ENCODE results near the gene FMO5.
"Not testable (repeated sequence)": the region's sequence is repeated elsewhere in the genome, so short reads cannot be mapped to it uniquely, and the experiment has no call there.

Gene FMO5

GRCh38 chr1:147238925-147239820 is 14.0 kb upstream of the FMO5 start:
- no peak for DNase-seq (ENCODE audit: low read depth)

- no peak for DNase-seq (ENCODE audit: low read depth)
Measured at GRCh38 chr1:147238053-147238902, 13.1 kb upstream of the FMO5 start.

GRCh38 chr1:147236959-147237791 is 12.0 kb upstream of the FMO5 start:
- no peak for DNase-seq (ENCODE audit: low read depth)

GRCh38 chr1:147236448-147236847 is 11.3 kb upstream of the FMO5 start:
- no peak for DNase-seq (ENCODE audit: low read depth)

GRCh38 chr1:147235822-147236221 is 10.7 kb upstream of the FMO5 start:
- DNase-seq (ENCODE audit: low read depth) = no peak

- not testable (repeated sequence) for DNase-seq (ENCODE audit: low read depth)
Measured at GRCh38 chr1:147233903-147234302, 8.8 kb upstream of the FMO5 start.

GRCh38 chr1:147231032-147231431 is 5.9 kb upstream of the FMO5 start:
- not testable (repeated sequence) for DNase-seq (ENCODE audit: low read depth)

GRCh38 chr1:147223740-147224615 is 1.2 kb downstream of the FMO5 start:
- DNase-seq (ENCODE audit: low read depth) = no peak

- DNase-seq (ENCODE audit: low read depth) = no peak
Measured at GRCh38 chr1:147218606-147219005, 6.5 kb downstream of the FMO5 start.

GRCh38 chr1:147217141-147217540 is 8.0 kb downstream of the FMO5 start:
- no peak for DNase-seq (ENCODE audit: low read depth)

GRCh38 chr1:147216124-147216523 is 9.0 kb downstream of the FMO5 start:
- no peak for DNase-seq (ENCODE audit: low read depth)

GRCh38 chr1:147215540-147215916 is 9.6 kb downstream of the FMO5 start:
- no peak for DNase-seq (ENCODE audit: low read depth)

- no peak for DNase-seq (ENCODE audit: low read depth)
Measured at GRCh38 chr1:147214842-147215539, 10.1 kb downstream of the FMO5 start.

- DNase-seq (ENCODE audit: low read depth) = no peak
Measured at GRCh38 chr1:147214325-147214724, 10.8 kb downstream of the FMO5 start.

- no peak for DNase-seq (ENCODE audit: low read depth)
Measured at GRCh38 chr1:147213271-147213670, 11.9 kb downstream of the FMO5 start.

- DNase-seq (ENCODE audit: low read depth) = no peak
Measured at GRCh38 chr1:147211577-147211976, 13.6 kb downstream of the FMO5 start.

- DNase-seq (ENCODE audit: low read depth) = no peak
Measured at GRCh38 chr1:147210987-147211386, 14.2 kb downstream of the FMO5 start.

- no peak for DNase-seq (ENCODE audit: low read depth)
Measured at GRCh38 chr1:147209825-147210821, 15.0 kb downstream of the FMO5 start.

GRCh38 chr1:147208619-147209018 is 16.5 kb downstream of the FMO5 start:
- DNase-seq (ENCODE audit: low read depth) = no peak
